NT2/D1 (cell line): ENCODE data around the gene GAS6.

Experiments used
- DNase-seq: peaks from one replicate; pipeline ENCODE4 v3.0.0-alpha.2; 2011; ENCODE audit warnings: low read depth, low spot score
- H3K27me3 ChIP-seq: 2 replicates; pipeline ENCODE4 v1.6.0; 2011; ENCODE audit warnings: mild to moderate bottlenecking; ENCODE audit not compliant: insufficient read length, insufficient read depth
- H3K36me3 ChIP-seq: 2 replicates; pipeline ENCODE4 v1.6.1; 2011; ENCODE audit warnings: mild to moderate bottlenecking, low read length, mixed read lengths; ENCODE audit not compliant: insufficient read depth, insufficient read length
- H3K4me1 ChIP-seq: 2 replicates; pipeline ENCODE4 v1.5.1; 2011; ENCODE audit not compliant: insufficient read depth, insufficient read length
- H3K4me3 ChIP-seq: 2 replicates; pipeline ENCODE4 v1.5.1; 2011; ENCODE audit warnings: low read depth; ENCODE audit not compliant: insufficient read length
- H3K9ac ChIP-seq: 2 replicates; pipeline ENCODE4 v1.6.0; 2011; ENCODE audit warnings: low read depth; ENCODE audit not compliant: insufficient read length
- H3K9me3 ChIP-seq: 2 replicates; pipeline ENCODE4 v1.5.1; 2011; ENCODE audit warnings: mild to moderate bottlenecking, low read length; ENCODE audit not compliant: insufficient read depth
- SUZ12 ChIP-seq: IDR thresholded peaks from 2 replicates; pipeline ENCODE4 v1.6.1; 2011; ENCODE audit not compliant: insufficient read length, insufficient read depth; ENCODE audit errors: extremely low read depth
- YY1 ChIP-seq: IDR thresholded peaks from 2 replicates; pipeline ENCODE4 v1.6.1; 2011; ENCODE audit not compliant: insufficient read length, insufficient read depth
- ZNF274 ChIP-seq: IDR thresholded peaks from 2 replicates; pipeline ENCODE4 v1.6.1; 2011; ENCODE audit warnings: mild to moderate bottlenecking, low read depth, low read length

The GAS6 gene

DNA sequence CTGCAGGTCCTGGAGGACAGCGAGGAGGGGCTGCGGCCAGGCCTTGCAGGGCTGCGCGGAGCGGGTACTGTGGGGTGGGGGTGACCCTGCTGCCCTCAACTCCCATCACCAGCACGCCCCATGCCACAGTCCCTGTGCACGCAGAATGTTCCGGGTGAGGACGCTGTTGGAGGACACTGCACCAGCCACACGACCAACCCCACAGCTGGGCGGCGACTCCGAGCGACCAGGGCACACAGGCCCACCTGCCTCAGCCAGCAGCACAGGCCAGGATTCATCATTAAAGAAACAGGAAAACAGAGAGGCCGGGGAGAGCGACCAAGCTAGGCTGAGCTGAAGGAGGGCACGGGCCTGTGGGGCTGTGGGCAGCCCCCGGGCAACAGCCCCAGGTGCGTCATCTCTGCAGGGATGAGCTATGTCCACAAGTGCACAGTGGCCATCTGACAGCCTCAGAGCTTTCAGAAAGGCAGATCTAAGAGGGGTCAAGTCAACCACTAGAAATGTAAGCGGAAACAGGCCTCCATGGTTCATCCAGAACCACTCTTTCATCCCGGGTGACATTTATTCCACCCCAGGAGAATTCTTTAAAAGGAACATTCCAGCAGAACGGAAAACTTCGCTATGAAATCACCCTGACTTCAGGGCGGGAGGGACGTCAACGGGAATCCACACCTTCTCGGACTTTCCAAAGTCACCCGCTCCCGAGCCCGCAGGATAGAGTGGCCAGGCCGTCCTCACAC is 1.5 kb downstream of the GAS6 start:
- H3K36me3 ChIP-seq: peaks cover 17% of the 10 kb centered on the region
- peaks cover 41% of the 10 kb centered on the region for H3K27me3 ChIP-seq
- DNase-seq: no peak
- peaks cover 26% of the 10 kb centered on the region for H3K4me1 ChIP-seq
- H3K4me3 ChIP-seq: peak overlapping the region; percentile 73
- H3K9me3 ChIP-seq: no peaks in the 10 kb centered on the region
- H3K9ac ChIP-seq: peak overlapping the region; percentile 92
- TF ChIP-seq ZNF274 (no peak), YY1 (no peak), SUZ12 (no peak)

DNA sequence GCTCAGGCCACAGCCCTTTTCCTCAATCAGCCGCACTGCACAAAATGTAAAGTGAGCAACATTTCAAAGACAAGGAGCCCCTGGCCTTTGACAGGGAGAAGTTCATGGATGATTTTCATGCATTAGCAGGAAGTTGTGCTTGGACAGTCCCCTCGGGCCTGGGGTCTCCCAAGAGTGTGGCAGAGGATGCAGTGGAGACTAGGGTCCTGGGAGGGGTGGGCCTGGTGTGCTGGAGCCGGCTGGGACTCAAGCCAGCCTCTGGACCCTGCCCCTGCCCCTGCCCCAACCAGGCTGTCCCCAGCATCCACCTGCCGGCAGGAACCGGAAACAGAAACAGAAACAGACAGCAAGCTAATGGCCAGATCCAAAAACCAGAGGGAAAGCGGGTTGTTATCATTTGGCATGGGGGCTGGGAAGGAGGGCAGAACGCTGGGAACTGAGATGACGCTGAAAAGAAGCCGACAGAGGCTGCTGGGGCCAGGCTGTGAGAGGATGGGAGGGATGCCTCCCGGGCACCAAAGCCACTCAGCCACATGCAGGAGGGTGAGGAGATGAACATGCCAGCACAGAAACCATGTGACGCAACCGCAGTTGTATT is 2.3 kb downstream of the GAS6 start:
- Histone ChIP-seq H3K4me1 (peaks cover 26% of the 10 kb centered on the region), H3K9me3 (no peaks in the 10 kb centered on the region), H3K36me3 (peaks cover 19% of the 10 kb centered on the region), H3K4me3 (no peak overlapping the region), H3K27me3 (peaks cover 38% of the 10 kb centered on the region), H3K9ac (no peak overlapping the region)
- TF ChIP-seq SUZ12 (no peak), YY1 (no peak), ZNF274 (no peak)
- DNase-seq: no peak

- DNase-seq: peak; percentile 71
- Histone ChIP-seq H3K36me3 (peaks cover 26% of the 10 kb centered on the region), H3K4me1 (peaks cover 26% of the 10 kb centered on the region), H3K9me3 (no peaks in the 10 kb centered on the region), H3K9ac (peak overlapping the region; percentile 62), H3K4me3 (no peak overlapping the region), H3K27me3 (peaks cover 32% of the 10 kb centered on the region)
- TF ChIP-seq ZNF274 (no peak), SUZ12 (no peak), YY1 (no peak)
Measured at GRCh38 chr13:113860665-113861432, 3.0 kb downstream of the GAS6 start.

DNA sequence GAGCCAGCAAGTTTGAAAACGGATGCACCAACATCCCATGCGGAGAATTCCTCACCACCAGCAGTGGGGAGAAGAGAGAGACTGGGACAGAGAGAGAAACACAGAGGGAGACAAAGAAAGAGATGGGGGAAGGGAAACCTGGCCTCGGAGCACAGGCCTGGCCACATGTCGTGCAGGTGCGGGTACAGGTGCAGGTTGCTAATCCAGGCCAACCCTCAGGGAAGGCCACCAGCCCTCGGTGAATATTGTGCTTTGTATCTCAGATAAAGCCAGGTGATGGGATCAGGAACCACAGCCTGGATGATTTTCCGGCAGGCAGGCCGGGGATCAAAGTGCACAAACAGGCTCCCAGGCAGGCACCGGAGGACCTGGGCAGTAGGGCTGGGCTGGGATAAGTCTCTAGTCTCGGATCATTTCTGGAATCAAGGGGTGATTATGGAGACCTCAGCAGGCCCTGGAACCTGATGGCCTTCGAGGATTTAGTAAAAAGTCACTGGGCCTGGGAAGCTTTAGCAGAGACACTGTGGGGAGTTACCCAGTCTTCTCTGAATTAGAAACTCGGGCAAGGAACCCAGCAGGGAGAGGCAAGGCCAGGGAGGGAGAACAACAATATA is 3.7 kb downstream of the GAS6 start:
- no peak overlapping the region for H3K4me3 ChIP-seq
- H3K9me3 ChIP-seq: no peaks in the 10 kb centered on the region
- H3K27me3 ChIP-seq: peaks cover 25% of the 10 kb centered on the region
- H3K9ac ChIP-seq: peak overlapping the region; percentile 58
- no peak for TF ChIP-seq YY1
- no peak for TF ChIP-seq SUZ12
- no peak for TF ChIP-seq ZNF274
- DNase-seq: no peak
- peaks cover 27% of the 10 kb centered on the region for H3K36me3 ChIP-seq
- H3K4me1 ChIP-seq: peaks cover 26% of the 10 kb centered on the region

GRCh38 chr13:113859311-113860050 is 4.4 kb downstream of the GAS6 start:
- H3K4me3 ChIP-seq: no peak overlapping the region
- H3K9ac ChIP-seq: no peak overlapping the region
- TF ChIP-seq SUZ12 (no peak), ZNF274 (no peak), YY1 (no peak)
- H3K9me3 ChIP-seq: no peaks in the 10 kb centered on the region
- DNase-seq: no peak
- H3K4me1 ChIP-seq: peaks cover 27% of the 10 kb centered on the region
- H3K27me3 ChIP-seq: peaks cover 19% of the 10 kb centered on the region
- peaks cover 27% of the 10 kb centered on the region for H3K36me3 ChIP-seq

GRCh38 chr13:113857531-113858195 is 6.2 kb downstream of the GAS6 start:
- DNase-seq: no peak
- Histone ChIP-seq H3K27me3 (peaks cover 10% of the 10 kb centered on the region), H3K9ac (peak overlapping the region; percentile 23), H3K4me1 (peaks cover 34% of the 10 kb centered on the region), H3K36me3 (peaks cover 32% of the 10 kb centered on the region), H3K4me3 (no peak overlapping the region), H3K9me3 (no peaks in the 10 kb centered on the region)
- TF ChIP-seq YY1 (no peak), SUZ12 (no peak), ZNF274 (no peak)
